ENCODE measurements around the gene TMC6. TPM values are rescaled to one million over a fixed set of nuclear protein-coding genes. Genes with fewer than 3 reads are reported as not detected.
"Not testable (repeated sequence)": the region's sequence is repeated elsewhere in the genome, so short reads cannot be mapped to it uniquely, and the experiment has no call there.

Gene TMC6
- total RNA-seq, 1 experiment from 2014 or later = 50.5 TPM

- in situ Hi-C loops (cut with HindIII; ENCODE audit: low sequenced_read_pairs) = no loop called here
- no peak for DNase-seq (ENCODE audit: low spot score)
Measured at GRCh38 chr17:78126895-78127238, 1.7 kb downstream of the TMC6 start.

- DNase-seq (ENCODE audit: low spot score) = no peak
Measured at GRCh38 chr17:78125976-78126894, 2.3 kb downstream of the TMC6 start.

DNA sequence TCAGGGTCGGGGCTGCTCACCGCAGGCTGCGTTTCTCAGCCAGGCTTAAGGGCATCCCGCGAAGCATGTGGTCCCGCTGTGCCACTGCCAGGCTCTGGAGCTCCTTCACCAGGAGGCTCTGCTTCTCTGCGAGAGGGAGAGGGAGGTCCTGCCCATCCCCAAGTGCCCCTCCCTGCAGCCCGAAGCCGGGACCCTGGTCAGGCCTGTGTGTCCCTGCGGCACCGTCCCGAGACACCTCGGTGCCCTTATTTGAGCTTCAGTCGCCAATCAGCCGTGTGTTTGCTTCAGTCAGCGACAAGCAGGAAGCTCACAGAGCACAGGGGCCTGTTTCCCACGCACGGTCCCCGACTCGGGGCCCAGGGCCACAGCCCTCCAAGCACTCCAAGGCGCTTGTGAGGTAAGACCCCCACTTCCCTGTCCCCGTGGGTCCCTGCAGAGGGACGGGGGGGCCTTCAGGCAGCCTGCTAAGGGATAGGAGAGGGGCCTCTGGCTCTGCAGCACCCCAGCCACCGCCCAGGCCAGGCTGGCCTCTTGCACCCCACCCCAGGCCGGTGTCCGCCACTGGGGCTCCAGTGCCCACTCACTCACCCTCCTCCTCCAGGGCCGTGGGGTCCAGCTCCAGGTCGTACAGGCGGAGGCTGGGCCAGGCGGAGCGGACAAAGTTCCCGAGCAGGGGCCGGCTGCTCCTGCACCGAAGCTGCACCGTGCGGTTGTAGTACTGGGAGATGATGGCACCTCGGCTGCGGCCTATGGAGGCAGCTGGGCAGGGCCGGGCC is 3.2 kb downstream of the TMC6 start:
- DNase-seq (ENCODE audit: low spot score) = no peak
- in situ Hi-C loops (cut with HindIII; ENCODE audit: low sequenced_read_pairs) = no loop called here

More at GRCh38 chr17:78125976-78126894, 2.3 kb downstream of the TMC6 start:
- in situ Hi-C loops (cut with HindIII; ENCODE audit: low sequenced_read_pairs) = no loop called here

DNA sequence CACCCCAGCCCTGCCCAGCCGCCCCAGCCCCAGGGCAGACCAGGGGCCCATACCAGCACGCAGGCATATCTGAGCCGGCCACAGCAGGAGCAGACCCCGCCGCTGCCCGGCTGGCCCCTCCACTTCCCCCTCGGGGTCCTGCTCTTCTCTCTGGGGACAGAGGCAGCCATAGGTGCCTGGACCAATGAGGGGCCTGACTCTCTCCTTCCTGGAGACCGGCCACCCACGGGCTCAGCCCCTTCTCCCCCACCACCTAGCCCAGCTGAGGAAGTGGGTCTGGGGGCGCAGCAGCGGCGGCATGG is 3.8 kb downstream of the TMC6 start:
- in situ Hi-C loops (cut with HindIII; ENCODE audit: low sequenced_read_pairs) = no loop called here
- no peak for DNase-seq (ENCODE audit: low spot score)

DNA sequence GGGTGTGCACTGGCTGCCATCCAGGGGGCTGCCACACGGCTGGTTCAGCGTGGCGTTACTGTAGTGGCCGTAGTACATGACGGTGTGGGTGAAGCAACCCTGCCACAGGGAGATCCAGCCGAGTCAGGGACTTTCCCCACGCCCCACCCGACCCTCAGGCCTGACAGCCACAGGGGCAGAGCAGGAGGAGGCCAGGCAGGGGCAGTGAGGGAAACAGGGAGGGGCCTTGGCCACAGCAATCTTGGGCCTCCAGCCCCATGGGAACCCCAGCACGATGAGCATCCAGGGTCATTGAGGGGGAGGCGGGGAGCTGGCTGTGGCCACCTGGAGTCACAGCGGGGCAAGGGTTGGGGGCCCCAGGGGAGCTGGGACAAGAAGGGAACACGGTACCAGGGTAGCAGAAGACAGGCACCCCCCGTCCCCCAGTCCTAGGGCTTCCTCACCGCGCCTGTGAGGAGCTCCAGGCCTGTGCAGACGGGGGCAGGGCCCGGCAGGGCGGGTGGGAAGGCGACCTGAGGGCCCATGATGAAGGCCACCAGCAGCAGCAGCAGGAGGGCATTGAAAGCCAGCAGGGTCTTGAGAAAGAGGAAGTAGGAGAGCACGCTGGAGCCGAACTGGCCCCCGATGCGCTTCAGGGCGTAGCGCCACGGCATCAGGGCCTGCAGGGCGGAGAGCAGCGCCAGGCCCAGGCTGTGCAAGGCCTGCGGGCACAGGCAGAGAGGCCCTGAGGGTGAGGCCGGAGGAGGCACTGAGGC is 4.3 kb downstream of the TMC6 start:
- in situ Hi-C loops (cut with HindIII; ENCODE audit: low sequenced_read_pairs) = no loop called here
- no peak for DNase-seq (ENCODE audit: low spot score)

DNA sequence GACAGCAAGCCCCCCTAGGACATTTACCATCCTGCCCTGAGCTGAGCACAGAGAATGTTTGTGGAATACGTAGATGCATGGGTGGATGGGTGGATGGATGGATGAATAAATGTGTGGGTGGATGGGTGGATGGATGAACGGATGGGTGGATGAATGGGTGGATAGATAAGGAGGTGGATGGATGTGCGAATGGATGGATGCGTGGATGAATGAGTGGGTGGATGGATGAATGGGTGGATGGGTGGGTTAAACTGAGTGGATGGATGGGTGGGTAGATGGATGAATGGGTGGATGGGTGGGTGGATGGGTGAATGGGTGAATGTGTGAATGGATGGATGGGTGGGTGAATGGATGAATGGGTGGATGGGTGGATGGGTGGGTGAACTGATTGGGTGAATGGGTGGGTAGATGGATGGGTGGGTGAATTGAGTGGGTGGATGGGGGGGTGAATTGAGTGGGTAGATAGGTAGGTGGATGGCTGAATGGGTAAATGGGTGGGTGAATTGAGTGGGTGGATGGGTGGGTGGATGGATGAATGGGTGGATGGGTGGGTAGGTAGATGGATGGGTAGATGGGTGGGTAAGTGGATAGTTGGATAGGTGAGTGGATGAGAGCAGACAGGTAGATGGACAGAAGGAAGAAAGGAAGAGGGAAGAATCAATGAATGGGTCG is 5.2 kb downstream of the TMC6 start:
- in situ Hi-C loops (cut with HindIII; ENCODE audit: low sequenced_read_pairs) = no loop called here
- no peak for DNase-seq (ENCODE audit: low spot score)

DNA sequence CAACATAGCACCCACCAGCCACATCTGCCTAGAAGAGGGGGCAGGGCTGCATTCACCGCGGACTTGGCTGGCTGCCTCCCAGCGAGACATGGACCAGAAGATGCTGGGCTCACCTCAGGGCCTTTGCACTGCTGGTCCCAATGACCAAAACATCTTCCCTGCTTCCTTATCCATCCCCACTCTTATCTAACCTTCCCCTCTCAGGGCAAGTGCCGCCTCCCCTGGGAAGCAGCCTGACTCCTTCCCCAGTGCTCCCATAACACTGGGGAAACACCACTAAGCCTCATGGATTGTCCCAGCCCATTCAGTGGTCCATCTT is 5.7 kb downstream of the TMC6 start:
- no peak for DNase-seq (ENCODE audit: low spot score)
- in situ Hi-C loops (cut with HindIII; ENCODE audit: low sequenced_read_pairs) = no loop called here

DNA sequence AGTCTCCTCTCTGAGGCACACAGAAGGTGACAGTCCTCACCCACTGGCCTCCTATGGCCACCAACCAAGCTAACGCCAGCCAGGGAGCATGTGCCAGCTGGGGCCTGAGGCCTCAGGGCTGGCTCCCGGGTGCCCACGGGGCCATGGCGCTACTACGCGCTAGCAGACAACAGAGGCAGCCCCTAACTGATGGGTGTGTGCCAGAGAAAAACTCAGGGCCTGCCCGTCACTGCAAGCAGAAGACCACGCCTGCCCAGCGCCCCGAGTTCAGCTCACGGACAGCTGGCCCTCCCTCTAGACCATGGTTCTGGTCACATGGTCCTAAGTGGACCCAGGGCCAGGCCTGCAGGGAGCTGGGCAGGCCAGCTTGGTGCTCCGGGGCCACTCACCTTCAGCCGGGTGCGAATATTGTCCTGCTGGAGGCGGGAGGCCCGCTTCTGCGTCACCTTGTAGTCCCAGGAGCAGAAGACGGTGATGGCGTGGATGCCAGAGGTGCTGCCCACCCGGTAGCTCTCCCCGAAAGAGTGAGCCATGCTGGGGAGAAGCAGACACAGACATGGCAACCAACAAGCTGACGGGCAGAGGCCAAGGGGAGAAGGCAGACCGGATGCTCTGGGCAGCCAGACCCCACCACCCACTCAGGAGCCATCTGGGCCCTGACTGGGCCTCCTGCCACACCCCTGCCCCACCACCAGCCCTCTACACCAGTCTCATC is 6.2 kb downstream of the TMC6 start:
- no peak for DNase-seq (ENCODE audit: low spot score)
- in situ Hi-C loops (cut with HindIII; ENCODE audit: low sequenced_read_pairs) = no loop called here

DNA sequence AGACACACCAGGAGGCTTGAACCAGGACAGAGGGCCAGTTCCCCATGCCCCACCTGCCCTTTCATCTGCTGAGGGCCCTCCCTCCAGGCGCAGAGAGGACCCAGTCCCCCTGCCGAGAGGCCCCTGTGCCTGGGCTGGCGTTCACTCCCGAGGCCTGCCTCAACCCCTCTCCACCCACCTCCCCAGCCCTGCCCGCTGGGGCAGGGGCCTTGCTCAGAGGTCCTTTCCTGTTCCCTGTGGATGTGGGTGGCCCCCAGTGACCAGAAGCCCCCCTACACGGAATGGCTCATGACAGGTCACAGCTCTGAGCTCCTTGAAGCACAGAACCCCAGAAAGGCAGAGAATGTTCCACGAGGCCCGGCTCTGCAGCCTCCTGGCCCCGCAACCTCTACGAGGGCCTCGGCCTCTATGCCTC is 6.7 kb downstream of the TMC6 start:
- in situ Hi-C loops (cut with HindIII; ENCODE audit: low sequenced_read_pairs) = no loop called here
- no peak for DNase-seq (ENCODE audit: low spot score)

DNA sequence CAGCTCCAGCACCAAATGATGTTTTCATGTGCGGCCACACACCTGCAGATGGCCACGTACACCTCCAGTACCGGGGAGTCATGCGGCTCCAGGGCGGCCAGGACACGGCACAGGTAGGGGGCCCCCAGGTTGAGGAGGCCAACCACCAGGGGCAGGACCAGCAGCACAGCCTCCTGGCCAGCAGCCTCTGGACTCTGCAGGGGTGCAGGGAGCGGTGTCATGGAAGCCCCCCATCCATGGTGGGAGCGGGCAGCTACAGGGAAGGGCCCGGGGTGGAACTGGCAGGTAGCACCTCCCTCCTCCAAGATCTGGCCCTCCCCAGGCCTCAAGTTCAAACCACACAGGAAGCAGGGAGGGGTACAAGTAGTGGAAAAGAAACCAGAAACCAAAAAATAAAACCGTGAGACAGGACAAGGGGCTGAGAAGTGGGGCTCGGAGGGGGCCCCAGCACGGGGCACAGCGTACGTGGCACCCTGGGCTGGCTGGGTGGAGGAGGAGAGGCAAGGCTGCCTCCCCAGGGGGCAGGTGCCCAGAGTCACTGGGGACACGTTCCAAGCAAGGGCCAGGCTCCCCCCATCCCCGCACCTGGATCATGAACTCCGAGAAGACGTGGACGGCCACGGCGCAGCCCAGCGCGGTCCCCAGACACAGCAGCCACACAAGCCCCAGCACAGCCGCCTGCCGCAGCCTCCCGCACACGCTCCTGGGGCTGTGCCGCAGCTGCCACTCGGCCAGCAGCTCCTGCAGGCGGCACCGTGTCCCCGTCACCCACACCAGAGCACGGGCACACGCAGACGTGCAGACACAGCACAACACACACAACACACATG is 7.4 kb downstream of the TMC6 start:
- DNase-seq (ENCODE audit: low spot score) = no peak
- in situ Hi-C loops (cut with HindIII; ENCODE audit: low sequenced_read_pairs) = no loop called here

GRCh38 chr17:78120537-78120936 is 8.0 kb downstream of the TMC6 start:
- in situ Hi-C loops (cut with HindIII; ENCODE audit: low sequenced_read_pairs) = no loop called here
- no peak for DNase-seq (ENCODE audit: low spot score)

- in situ Hi-C loops (cut with HindIII; ENCODE audit: low sequenced_read_pairs) = no loop called here
- no peak for DNase-seq (ENCODE audit: low spot score)
Measured at GRCh38 chr17:78118801-78119241, 9.7 kb downstream of the TMC6 start.

DNA sequence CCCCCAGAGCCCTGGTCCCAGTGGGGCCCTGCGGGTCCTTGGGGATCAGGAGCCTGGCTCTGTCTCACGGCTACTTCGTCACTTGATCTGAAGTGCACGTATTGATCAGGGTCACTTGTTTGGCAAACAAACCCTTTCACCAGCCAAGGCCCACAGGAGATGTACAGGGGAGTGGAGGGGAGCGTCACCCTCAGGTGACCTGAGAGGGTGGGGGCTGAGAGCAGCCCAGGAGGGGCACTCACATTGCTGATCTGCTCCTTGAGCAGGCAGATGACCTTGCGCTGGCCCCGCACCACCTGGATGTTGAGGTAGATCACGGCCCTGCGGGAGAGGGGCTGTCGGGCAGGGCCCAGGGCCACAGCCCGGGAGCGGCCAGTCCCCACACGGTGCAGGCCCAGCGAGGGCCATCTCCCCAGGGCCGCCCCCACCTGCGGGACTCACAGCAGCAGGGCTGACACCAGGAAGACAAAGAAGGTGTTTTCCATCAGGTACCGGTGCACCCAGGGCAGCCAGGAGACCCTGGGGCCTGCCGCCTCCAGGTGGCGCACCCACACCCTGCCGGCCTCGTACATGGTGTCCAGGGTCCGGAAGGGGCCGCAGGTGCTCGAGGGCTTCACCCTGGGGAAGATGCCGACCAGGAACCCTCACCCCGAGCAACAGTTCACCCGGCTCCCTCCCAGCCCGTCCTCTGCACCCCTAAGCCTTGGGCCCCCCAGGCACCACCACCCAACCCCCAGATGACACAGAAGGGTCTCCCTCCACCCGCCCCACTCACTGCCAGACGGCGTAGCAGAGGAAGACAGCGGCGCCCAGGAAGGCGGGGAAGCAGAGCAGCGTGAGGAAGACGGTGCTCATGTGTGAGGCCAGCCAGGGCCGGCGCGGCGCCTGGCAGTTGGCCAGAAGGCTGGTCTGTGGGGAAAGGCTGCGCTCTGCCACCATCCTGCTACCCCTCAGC is 11.3 kb downstream of the TMC6 start:
- DNase-seq (ENCODE audit: low spot score) = no peak

GRCh38 chr17:78116411-78116810 is 12.1 kb downstream of the TMC6 start:
- in situ Hi-C loops (cut with HindIII; ENCODE audit: low sequenced_read_pairs) = no loop called here
- DNase-seq (ENCODE audit: low spot score) = no peak

More for the DNA sequence above, 11.3 kb downstream of the TMC6 start:
- in situ Hi-C loops (cut with HindIII; ENCODE audit: low sequenced_read_pairs) = no loop called here

GRCh38 chr17:78115803-78116202 is 12.8 kb downstream of the TMC6 start:
- not testable (repeated sequence) for DNase-seq (ENCODE audit: low spot score)

DNA sequence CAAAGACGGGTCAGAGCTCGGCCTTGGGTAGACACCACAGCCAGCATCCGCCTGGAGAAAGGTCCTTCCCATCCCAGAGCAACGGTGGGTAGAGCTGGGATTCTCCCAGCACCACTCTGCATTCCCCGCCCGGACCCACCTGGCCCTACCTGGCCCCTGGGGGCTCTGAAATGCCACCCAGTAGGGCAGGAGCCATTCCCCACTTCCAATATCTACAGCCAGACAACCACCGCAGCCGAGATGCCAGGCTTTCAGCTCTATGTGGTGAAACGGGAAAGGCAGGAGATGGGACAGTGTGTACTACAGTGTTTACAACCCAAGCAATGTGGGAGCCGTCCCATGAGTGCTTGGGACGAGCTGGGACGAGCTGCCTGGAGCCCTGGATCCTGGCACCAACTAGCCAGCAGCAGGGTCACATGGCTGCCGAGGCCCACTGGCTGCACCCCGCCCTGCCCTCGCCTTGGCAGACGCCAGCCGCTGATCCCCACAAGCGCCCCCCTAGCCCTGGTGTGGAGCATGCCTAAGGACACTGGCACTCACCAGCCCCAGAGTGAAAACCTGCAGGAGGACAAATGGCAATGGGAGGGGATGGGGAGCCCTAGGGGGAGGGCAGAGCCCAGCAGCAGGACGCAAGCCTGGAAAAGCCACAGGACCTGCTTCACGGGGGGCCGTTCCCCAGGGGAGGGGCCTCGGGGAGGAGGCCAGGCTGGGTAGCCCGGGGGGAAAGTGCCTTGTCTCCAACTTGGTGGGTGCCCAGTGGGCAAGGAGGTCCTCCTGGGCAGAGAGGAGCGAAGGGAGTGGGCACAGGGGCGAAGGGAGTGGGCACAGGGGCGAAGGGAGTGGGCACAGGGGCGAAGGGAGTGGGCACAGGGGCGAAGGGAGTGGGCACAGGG is 13.5 kb downstream of the TMC6 start:
- no peak for DNase-seq (ENCODE audit: low spot score)
- in situ Hi-C loops (cut with HindIII; ENCODE audit: low sequenced_read_pairs) = no loop called here

More at GRCh38 chr17:78115803-78116202, 12.8 kb downstream of the TMC6 start:
- in situ Hi-C loops (cut with HindIII; ENCODE audit: low sequenced_read_pairs) = not testable (repeated sequence)

Measured in G401 (cell line).